Endothelial cell (in vitro differentiated cells): ENCODE measurements around the gene BGN. TPM values are rescaled to one million over a fixed set of nuclear protein-coding genes. Genes with fewer than 3 reads are reported as not detected.

Experiments used
- DNase-seq: peaks from one replicate; pipeline ENCODE4 v3.0.0; 2021; ENCODE audit warnings: low spot score
- H3K27ac Mint-ChIP-seq: one replicate; pipeline ENCODE4 v1.8.0; 2021; ENCODE audit warnings: mixed read lengths, inconsistent platforms; ENCODE audit not compliant: unreplicated experiment
- H3K27me3 Mint-ChIP-seq: one replicate; pipeline ENCODE4 v1.8.0; 2021; ENCODE audit warnings: mild to moderate bottlenecking, moderate library complexity, mixed read lengths, inconsistent platforms; ENCODE audit not compliant: unreplicated experiment
- H3K36me3 Mint-ChIP-seq: one replicate; pipeline ENCODE4 v1.8.0; 2021; ENCODE audit warnings: mild to moderate bottlenecking, low read depth, mixed read lengths, inconsistent platforms; ENCODE audit not compliant: unreplicated experiment
- H3K4me1 Mint-ChIP-seq: one replicate; pipeline ENCODE4 v1.8.0; 2021; ENCODE audit warnings: mild to moderate bottlenecking, mixed read lengths, inconsistent platforms; ENCODE audit not compliant: unreplicated experiment
- H3K4me3 Mint-ChIP-seq: one replicate; pipeline ENCODE4 v1.8.0; 2021; ENCODE audit warnings: mild to moderate bottlenecking, mixed read lengths, inconsistent platforms; ENCODE audit not compliant: unreplicated experiment
- H3K9me3 Mint-ChIP-seq: one replicate; pipeline ENCODE4 v1.8.0; 2021; ENCODE audit warnings: mixed read lengths, inconsistent platforms; ENCODE audit not compliant: unreplicated experiment
- total RNA-seq: library from RNA; stranded (reverse); fragmentation: NEBNext Ultra II Directional; extraction: Animal tissue kit (Norgen Biotek cat#: 25700); gene quantifications from one replicate; pipeline ENCODE4 v1.2.1, GENCODE V29; 2021; ENCODE audit not compliant: unreplicated experiment
- TF ChIP-seq, protein P1 (sequence below): fragments of 200-600 bp; sonication (generic); IDR thresholded peaks from one replicate; pipeline ENCODE4 v1.5.0; 2021; ENCODE audit warnings: antibody characterized with exemption; ENCODE audit not compliant: unreplicated experiment

BGN gene
- total RNA-seq, 1 donor from 2014 or later = 393 TPM

DNA sequence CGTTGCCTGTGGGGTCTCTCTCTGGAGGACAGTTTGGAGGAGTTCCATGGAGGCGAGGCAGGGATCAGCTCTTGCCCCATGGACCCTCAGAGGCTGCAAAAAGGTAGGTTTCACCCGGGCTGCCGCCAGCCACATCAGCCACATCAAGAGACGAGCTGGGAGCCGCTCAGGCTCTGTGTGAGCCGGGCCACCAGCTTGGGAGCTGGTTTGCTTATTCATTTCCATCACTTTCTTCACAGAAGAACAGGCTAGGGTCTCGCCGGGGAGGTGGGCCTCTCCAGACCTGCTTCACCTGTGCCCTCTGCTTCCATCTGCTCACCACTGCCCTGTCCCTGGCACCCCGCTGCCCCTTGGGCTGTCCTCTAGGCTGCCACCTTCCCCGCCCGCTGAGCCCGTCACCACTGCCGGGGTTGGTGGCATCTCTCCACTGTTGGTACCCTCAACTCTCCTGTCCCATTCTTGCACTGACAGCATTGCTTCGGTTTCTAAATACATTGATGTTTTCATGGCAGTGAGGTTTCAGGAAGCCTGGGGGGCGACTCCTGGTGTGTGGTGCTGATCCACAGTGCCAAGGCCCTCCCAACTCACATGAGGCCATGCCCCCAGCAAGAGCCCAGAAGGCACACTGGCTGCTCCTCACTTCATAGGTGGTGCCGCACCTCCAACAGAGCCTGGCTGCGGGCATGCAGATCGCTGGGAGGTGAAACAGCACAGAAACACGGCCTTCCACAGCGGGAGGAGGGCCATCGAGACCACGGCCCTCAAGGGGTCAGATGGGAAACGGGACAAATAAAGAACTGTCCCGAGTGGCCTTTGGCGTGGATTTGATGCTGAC lies 44.4 kb upstream of the BGN start:
- Mint-ChIP-seq H3K36me3 (no peaks in the 10 kb centered on the region), H3K4me1 (no peaks in the 10 kb centered on the region), H3K27me3 (peaks cover 2% of the 10 kb centered on the region), H3K4me3 (no peak overlapping the region), H3K9me3 (no peaks in the 10 kb centered on the region), H3K27ac (no peak overlapping the region)
- TF ChIP-seq, protein P1, sequence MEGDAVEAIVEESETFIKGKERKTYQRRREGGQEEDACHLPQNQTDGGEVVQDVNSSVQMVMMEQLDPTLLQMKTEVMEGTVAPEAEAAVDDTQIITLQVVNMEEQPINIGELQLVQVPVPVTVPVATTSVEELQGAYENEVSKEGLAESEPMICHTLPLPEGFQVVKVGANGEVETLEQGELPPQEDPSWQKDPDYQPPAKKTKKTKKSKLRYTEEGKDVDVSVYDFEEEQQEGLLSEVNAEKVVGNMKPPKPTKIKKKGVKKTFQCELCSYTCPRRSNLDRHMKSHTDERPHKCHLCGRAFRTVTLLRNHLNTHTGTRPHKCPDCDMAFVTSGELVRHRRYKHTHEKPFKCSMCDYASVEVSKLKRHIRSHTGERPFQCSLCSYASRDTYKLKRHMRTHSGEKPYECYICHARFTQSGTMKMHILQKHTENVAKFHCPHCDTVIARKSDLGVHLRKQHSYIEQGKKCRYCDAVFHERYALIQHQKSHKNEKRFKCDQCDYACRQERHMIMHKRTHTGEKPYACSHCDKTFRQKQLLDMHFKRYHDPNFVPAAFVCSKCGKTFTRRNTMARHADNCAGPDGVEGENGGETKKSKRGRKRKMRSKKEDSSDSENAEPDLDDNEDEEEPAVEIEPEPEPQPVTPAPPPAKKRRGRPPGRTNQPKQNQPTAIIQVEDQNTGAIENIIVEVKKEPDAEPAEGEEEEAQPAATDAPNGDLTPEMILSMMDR = no peak
- no peak for DNase-seq

DNA sequence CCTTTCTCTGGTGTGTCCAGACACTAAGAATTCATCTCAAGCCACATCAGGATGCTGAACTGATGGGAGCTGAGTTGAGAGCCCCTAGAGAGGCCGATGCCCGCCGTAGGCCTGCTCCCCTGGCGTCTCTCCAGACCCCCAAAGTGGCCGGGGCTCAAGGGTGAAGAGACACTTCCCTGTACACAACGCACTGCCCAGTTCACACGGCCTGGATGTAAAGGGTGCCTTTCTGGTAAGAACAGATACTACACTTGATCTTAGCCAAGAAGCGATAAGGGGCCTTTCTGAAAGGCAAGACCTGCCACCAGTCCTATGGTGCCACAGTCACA lies 43.9 kb upstream of the BGN start:
- no peak for DNase-seq
- Mint-ChIP-seq H3K4me1 (no peaks in the 10 kb centered on the region), H3K27me3 (peaks cover 2% of the 10 kb centered on the region), H3K27ac (no peak overlapping the region), H3K9me3 (no peaks in the 10 kb centered on the region), H3K36me3 (no peaks in the 10 kb centered on the region), H3K4me3 (no peak overlapping the region)
- TF ChIP-seq, protein P1 = no peak

DNA sequence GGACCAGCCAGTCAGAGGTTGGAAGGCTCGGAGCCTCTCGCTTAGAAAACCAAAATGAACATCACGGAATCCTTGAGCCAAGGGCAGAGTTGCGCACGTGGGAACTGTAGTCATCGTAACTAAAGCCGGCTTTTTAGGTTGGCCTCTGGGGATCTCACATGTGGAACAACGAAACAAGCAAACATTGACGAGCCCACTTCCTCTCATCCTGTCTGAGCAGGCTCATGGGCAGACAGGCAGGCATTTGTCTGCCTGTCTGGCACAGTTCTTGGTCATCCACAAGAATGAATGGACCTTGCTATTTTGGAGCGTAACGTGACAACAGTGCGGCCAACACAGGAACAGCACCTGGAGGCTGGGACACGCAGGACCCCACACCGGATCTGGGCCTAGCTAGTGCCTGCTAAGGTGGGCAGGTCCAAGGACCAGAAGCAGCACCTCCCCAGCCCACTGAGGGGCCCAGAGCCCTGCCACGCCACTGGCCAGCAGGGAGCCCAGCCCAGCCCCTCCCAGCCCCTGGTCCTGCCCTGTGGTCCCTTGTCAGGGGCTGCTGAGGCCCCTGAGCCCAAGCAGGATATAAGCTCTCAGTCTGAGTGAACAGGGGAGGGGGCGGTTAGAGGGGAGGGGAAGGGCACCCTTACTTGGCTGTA lies 39.8 kb upstream of the BGN start:
- Mint-ChIP-seq H3K27ac (no peak overlapping the region), H3K4me1 (no peaks in the 10 kb centered on the region), H3K9me3 (no peaks in the 10 kb centered on the region), H3K4me3 (no peak overlapping the region), H3K36me3 (no peaks in the 10 kb centered on the region), H3K27me3 (peaks cover 2% of the 10 kb centered on the region)
- TF ChIP-seq, protein P1 = no peak
- DNase-seq = no peak

DNA sequence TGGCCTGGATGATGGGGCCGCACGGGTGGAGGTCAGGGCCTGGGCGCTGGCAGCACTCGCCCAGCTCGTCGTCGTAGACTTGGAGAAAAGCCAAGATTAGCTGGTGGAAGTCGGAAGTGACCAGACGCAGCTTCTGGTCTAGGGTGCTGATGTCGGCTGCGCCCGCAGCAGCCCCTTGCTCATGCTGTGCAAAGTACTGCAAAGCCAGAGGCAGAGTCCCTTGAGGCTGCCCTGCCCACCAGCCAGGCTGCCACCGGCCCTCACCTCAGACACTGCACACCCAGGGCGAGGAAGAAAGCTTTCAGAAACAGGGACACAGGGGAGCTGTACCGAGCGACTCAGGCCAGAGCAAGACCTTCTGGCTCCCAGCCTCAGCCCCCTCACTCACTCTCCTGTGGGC lies 39.2 kb upstream of the BGN start:
- no peaks in the 10 kb centered on the region for H3K9me3 Mint-ChIP-seq
- TF ChIP-seq, protein P1 = no peak
- DNase-seq = no peak
- H3K27me3 Mint-ChIP-seq = peaks cover 2% of the 10 kb centered on the region
- H3K27ac Mint-ChIP-seq = no peak overlapping the region
- no peak overlapping the region for H3K4me3 Mint-ChIP-seq
- H3K4me1 Mint-ChIP-seq = no peaks in the 10 kb centered on the region
- H3K36me3 Mint-ChIP-seq = no peaks in the 10 kb centered on the region

DNA sequence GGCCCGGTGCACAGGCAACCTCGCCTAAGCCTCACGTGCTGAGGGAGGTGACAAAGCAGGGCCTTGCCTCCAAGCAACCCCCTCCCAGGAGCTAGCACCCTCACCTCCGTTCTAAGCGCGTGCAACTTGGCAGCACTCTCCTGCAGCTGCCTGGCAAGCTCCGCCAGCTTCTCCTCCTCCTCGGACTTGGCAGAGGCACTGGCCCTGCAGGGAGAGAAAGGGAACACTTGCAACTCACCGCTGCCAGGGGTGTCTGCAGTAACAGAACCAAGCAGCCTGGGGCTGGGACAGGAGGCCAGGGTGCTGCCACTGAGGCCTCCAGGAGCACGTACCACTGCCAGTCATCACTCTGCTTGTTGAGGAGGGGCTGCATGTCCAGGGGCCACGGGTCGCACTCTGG lies 38.6 kb upstream of the BGN start:
- no peak for DNase-seq
- TF ChIP-seq, protein P1 = no peak
- Mint-ChIP-seq H3K27ac (no peak overlapping the region), H3K4me1 (no peaks in the 10 kb centered on the region), H3K27me3 (peaks cover 2% of the 10 kb centered on the region), H3K9me3 (no peaks in the 10 kb centered on the region), H3K4me3 (no peak overlapping the region), H3K36me3 (no peaks in the 10 kb centered on the region)
